ENCODE measurements around the gene ARMH1.
"Not testable (repeated sequence)": the region's sequence is repeated elsewhere in the genome, so short reads cannot be mapped to it uniquely, and the experiment has no call there.

The ARMH1 gene

DNA sequence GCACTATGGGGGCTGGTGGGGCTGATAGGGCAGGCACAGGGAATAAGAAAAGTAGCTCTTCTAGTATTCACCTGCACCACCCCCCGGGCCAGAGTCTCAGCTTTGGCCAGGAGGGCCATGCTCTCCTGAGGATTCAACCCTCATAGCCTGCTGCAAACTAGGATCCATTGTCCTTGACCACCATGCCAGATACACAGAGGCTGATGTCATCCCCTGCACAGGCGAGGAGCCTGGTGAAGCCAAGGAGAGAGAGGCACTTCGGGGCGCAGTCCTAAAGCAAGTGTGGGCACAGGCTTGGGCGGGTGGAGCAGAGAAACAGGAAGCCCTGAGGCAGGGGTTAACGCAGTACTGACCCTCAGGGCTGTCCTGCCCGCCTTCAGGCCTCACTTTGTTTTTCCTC lies 29.7 kb upstream of the ARMH1 start:
- no peak for DNase-seq

DNA sequence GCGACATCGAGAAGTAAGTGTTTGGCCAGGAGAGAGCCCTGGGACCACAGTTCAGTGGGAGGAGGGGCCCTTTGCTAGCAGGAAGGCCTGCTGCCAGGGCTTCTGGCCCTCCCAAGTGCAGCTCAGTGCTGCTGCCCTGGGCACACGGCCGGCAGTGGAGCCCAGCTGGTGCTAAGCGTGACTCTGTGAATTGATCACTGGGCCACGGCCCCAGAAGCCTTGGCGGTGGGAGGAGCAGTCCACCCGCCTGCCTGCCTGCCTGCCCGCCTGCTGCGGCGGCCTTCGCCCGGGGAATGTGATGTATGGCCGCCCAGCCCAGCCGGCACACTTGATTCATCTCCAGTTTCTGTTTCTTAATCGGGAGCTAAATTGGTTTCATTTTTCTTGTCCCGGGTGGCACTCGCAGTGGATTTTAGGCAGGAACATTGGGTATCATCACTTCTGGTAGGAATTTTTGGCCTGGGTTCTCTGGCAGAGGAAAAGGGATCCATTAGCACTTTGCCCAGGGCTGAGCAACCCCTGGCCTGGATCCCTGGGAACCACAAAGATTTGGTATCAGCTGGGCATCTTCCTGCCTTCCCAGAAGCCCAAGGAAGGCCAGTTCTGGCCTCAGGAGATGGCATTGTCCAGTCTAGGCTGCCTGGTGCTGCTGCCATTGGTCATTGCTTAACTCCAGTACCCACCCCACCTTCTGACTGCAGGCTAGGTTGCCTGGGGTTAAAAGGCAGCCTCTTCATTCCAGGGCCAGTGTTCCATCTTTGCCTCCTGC lies 28.9 kb upstream of the ARMH1 start:
- no peak for DNase-seq

DNA sequence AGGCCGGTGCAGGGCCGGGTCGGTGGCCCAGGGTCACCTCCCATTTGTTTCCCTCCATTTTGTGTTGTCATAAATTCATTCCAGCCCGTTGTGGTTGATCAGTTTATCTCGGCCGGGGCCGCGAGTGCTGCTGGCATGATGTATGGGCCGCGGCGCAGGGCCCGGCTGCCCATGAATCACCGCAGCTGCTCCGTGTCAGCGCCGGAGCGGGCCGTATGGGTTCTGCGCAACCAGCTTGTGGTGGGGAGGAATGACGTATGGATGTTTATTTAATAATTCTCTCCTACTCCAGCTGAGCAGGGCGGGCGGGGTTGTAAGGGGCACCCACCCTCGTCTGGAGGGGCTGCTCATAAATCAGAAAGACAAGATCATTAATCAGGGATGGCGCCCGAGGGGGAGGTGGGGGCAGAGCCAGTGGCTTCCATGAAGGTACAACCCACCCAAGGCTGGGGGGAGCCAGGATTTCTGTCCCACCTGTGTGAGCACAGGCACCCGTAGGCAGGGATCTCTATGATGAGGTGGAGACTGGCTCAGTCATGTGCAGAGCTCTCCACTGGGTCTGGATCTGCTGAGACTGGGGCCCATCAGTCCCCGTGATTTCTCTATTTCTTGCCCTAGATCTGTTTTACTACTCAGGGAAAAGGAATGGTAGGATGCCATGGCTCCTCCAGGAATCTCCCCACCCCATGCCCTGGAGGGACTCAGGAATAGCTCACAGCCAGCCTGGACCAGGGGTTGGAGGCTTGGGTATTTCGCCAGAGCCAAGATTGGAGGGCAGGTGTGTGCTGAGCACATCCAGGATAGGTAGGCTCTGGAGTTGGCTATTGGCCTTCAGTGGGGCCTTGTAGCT lies 28.0 kb upstream of the ARMH1 start:
- peak; percentile 59 for DNase-seq

- DNase-seq: no peak
These were observed 26.6 kb upstream of the ARMH1 start for GRCh38 chr1:44647896-44648295.

DNA sequence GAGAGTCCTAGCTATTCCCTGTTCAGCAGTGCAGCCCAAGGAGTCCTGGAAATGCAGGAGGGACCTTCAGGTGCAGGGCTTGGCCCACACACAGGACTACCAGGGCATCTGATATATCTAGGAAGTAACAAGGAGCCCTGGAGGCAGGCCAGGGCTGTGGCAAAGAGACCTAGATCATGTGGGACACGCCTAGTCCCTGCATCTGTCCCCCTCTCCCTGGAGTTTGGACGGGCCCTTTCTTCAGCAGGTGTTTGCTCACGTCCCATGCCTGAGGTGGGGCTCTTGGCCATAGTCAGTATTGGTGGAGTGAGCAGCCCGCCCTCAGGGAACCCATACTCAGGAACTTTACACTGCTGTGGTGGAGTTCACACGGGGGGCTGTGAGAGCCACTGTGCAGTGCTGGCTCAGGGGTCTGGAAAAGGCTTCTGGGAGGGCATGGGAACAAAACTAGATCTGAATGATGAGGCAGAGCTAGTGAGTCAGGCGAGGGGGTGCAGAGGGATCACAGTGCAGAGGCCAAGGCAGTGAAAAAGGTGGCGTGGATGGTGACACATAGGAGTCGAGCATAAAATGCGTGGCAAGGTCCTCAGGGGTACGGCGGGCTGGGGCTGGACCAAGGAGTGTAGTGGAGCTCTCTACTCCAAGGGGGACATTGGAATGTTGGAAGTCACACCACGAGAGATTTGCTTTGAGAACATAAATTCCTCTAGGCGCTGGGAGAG lies 25.8 kb upstream of the ARMH1 start:
- DNase-seq: no peak

DNA sequence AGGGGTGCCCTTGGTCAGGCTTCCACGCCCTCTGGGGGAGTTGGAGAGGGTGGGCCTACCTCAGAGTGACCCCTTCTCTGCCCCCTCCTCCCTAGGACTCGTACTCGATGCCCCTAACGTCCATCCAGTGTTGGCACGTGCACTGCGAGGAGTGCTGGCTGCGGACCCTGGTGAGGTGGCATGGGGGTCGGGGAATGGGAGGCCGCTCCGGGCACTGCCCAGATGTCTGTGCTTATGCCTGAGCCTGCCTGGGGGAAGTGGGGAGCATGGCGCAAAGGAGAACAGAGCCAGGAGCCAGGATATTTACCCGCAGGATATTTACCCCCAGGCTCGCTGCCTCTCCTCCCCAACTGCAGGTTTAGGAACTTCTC lies 24.7 kb upstream of the ARMH1 start:
- no peak for DNase-seq

GRCh38 chr1:44650159-44650831 lies 24.2 kb upstream of the ARMH1 start:
- no peak for DNase-seq

- no peak for DNase-seq
These were observed 23.4 kb upstream of the ARMH1 start for GRCh38 chr1:44651069-44651468.

- no peak for DNase-seq
These were observed 21.9 kb upstream of the ARMH1 start for GRCh38 chr1:44652445-44653106.

- DNase-seq: no peak
These were observed 21.2 kb upstream of the ARMH1 start for GRCh38 chr1:44653107-44653964.

DNA sequence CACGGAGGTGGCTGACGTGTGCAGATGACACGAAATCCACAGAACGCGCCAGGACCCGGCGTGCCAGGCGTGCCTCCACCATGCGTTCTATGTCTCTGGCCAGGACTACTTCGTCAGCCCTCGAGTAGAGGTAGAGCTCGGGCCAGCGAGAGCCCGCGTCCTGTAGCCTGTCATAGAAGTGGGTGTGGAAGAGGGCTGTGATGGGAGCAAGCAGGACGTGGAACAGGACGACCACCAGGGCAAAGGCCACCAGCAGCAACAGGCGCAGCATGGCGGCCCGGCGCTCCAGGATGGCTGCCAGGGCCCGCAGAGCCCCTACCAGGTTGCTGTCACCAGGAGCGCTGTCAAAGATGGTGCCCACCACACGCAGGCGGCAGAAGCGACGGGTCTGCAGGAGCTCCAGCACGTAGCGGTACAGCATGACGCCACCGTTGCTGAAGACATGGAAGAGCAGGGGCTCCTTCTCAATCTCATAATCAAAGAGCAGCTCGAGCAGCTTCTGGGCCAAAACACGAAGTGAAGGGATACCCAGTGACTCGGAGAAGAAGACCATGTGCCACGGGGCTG lies 19.8 kb upstream of the ARMH1 start:
- DNase-seq: no peak

- DNase-seq: no peak
These were observed 18.9 kb upstream of the ARMH1 start for GRCh38 chr1:44655609-44656008.

GRCh38 chr1:44659566-44659965 lies 14.9 kb upstream of the ARMH1 start:
- DNase-seq: no peak

DNA sequence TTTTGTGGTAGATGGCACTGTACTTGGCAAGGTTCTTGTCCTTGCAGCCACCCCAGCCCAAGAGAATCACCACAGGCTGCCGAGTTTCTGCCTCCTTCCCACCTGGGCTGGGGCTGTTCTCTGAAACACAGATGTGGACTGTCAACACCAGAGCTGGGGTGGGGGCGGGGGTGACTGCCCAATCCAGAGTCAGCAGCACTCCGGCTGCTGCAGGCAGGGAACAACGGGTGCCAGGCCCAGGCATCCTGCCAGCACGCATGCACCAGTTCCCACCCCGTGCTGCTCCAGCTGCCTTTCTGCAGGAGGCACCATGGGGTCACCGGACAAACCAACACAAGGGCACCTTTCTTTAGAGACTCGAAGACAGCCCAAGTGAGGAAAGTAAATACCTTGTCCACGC lies 14.3 kb upstream of the ARMH1 start:
- no peak for DNase-seq

DNA sequence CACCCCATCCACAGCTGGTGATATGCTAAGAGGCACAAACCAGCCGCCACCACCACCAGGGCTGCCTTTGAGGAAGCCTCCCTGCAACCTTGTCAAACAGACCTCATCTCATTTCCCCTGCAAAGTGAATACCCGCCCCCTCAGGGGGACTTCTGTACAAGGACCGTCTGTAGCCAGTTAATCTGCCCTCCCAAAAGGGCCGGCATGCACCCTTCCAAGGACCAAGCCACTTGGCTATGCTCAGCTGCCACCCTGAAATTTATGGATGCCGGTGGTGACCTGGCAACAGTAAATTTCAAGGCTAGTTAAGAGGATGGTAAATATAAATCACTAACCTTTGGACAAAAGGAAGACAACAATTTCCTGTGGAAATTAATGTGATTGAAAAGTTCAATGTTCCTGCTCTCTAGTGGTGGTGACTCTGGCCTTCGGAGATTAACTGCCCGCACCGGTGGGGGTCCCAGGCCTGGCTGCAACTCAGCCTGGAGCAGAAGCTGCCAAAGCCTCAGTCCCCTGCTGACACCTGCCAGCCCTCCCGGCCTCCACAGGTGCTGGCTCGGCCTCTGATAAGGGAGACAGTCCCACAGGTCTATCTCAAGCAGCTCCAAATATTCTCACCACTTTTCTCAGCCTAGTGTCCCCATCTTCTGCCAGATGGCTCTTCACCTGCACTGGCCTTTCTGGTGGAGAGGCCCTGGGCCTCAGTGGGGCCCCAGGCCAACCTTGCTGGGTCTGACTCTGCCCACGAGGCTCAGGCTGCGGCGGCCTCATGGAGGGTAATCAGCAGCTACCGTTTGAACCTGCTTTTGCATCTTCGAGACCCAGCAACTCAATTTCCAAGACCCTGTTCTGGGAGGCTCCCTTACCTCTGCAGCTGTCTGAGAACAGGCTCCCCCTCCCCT lies 12.5 kb upstream of the ARMH1 start:
- DNase-seq: no peak

DNA sequence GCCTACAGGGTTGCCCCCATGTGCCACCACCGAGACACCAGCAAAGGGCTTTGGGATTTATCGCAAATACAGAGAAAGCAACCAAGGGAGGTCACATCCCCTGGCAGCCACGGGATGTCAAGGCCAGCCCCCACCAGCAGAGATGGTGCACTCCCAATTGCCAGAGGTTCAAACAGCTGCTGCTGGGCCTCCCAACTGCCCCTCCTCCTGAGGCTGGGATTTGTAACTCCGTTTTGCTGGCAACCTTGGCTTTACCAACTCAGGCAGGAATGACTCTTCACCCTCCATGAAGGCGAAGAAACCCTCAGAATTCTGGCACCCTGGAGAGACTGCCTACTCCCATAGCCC lies 11.9 kb upstream of the ARMH1 start:
- no peak for DNase-seq

- DNase-seq: no peak
These were observed 11.1 kb upstream of the ARMH1 start for GRCh38 chr1:44663417-44663816.

DNA sequence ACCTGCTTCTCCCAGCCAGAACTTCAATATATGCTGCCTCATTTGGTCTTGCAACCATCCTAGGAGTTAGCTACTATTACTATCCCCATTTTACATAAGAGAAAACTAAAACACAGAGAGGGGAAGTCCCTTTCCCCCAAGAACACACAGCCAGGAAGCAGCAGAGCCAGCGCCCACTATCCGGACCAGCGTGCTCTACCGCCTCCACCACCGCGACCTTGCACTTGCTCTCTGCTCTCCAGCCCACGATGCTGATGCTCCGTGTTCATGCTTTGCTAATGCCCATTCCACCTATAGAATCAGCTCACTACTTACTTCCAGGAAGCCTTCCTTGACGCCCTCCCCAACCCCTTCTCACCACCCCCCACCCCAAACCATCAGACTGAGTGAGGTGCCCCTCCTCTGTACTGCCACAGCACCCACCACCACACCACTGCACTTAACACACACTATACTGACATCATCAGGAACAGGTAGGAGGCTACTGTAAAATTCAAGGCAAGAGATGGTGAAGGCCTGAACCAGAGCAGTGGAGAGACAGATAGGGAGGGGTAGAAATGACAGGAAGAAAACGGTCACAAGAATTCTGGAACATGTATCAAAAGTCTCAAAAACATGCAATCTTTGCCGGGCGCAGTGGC lies 9.7 kb upstream of the ARMH1 start:
- no peak for DNase-seq

DNA sequence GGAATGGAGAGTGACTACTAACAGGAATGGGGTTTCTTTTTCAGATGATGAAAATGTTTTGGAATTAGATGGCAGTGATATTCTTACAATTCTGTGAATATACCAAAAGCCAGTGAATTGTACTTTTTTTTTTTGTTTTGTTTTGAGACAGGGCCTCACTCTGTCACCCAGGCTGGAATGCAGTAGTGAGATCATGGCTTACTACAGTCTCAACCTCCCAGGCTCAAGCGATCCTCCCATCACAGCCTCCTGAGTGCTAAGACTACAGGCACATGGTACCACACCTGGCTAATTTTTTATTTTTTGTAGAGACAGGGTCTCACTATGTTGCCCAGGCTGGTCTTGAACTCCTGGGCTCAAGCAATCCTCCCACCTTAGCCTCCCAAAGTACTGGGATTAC lies 7.8 kb upstream of the ARMH1 start:
- DNase-seq: not testable (repeated sequence)

All from right kidney (tissue), 1 donor.